ENCODE results near the gene BMF.

The BMF gene

DNA sequence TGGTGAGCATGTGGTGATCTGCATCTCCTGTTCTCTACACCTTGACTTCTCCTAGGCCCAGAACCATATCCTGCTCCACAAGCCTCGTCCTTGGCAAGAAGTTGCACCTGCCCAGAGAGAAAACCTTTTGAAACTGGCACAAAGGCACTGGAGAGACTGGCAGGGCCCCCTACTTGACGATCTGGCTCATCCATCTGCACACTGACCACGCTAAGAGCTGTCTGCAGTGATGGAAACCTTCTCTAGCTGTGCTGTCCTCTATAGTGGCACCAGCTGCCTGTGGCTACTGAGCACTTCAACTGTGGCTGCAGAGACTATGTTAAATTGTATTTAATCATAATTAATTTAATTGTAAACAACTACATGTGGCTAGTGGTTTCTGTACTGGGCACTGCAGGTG lies 43.5 kb downstream of the BMF start:
- no peak for DNase-seq (ENCODE audit: low read depth)

DNA sequence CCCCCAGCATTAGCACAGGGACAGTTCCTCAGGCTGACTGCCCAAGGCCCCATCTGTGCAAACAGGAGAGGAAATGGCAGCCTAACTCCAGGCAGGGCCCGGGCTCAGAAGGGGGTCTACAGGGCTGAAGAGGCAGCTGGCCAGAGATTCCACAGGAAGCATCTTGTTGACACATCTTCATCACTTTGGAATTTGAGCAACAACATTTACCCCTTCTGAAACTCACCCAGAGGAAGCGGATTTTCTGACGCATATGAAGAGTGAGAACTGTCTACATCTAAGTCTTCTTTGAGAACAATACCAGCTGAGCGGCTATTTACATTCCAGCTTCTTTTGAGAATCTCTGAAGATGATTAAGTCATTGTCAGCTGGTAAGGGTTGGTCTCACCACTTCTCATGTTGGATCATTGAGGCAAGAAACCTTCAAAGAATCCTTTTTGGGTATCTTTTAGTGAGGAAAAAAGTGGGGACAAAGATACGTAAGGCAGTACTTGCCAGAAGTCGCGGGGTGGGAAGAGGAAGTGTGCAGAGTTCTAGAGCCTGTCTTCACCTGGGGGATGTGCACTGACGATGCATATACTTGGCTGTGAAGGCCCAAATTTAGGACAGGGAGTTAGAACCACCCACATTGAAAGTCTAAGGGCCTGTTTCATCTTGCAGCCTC lies 44.3 kb downstream of the BMF start:
- DNase-seq (ENCODE audit: low read depth), result no peak

GRCh38 chr15:40063563-40064011 lies 45.1 kb downstream of the BMF start:
- DNase-seq (ENCODE audit: low read depth), result no peak

DNA sequence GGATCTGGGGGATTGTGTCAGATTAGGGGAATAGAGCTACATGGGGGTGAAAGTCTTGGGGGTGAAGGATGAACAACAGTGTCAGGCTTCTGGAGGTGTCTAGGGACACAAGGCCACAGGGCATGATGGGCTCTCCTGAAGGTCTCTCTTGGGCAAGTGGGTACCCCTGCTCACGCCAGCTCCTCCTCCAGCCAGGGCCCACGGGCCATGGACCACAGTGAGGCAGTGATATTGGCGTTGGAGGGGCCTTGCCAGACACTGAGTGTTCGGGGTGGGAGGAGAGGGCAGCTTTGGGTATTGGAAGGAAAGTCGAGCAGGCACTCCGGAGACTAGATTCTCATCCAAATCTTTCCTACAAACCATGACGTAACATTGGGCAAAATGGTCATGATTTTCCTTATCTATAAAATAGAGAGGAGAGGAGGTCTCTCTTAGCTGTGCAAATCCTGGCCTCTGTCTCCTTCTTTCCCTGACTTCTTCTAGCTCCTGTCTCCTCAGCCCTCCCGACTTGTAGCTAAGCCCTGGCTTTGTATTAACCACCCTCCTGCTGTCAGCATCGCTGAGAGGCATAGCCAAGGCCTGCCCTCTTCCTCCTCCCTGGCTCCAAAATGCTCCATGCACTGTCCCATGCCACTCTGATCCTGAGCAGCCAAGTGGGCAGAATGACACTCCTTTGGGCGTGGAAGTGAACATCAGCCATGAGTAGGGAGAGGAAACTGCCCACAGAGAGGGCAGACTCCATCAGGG lies 45.7 kb downstream of the BMF start:
- DNase-seq (ENCODE audit: low read depth), result no peak

GRCh38 chr15:40061212-40061901 lies 47.3 kb downstream of the BMF start:
- no peak for DNase-seq (ENCODE audit: low read depth)

DNA sequence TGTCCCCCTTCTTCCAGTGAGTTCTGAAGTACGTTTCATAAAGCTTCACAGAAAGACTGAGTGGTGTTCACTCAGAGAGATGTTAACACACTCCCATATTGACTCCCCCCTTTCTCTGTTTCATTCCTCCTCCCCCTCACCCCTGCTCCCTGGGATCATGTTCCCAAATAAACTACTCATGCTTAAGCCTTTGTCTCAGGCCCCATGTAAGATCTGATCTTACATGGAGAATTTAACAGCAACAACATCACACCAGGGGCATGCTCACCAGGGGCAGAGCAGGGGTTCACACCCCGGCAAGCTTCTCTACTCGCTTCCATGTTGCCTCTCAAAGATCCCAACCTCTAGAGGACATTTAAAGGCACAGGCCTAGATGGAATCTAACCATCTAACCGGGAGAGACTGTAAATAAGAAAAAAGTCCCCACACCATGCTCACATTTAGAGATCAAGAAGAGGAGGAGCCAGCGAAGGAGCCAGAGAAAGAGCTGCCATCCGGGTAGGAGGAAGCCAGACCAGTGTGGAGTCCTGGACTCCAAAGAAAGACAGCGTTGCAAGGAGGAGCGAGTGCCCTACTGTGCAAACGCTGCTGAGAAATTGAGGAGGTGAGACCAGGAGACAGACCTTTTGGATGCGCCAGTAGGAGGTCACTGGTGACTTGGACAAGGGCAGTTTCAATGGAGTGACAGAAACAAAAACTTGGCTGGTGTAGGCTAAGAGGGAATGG lies 48.3 kb downstream of the BMF start:
- DNase-seq (ENCODE audit: low read depth), result no peak

- DNase-seq (ENCODE audit: low read depth), result no peak
These were observed 48.9 kb downstream of the BMF start for GRCh38 chr15:40059821-40060220.

DNA sequence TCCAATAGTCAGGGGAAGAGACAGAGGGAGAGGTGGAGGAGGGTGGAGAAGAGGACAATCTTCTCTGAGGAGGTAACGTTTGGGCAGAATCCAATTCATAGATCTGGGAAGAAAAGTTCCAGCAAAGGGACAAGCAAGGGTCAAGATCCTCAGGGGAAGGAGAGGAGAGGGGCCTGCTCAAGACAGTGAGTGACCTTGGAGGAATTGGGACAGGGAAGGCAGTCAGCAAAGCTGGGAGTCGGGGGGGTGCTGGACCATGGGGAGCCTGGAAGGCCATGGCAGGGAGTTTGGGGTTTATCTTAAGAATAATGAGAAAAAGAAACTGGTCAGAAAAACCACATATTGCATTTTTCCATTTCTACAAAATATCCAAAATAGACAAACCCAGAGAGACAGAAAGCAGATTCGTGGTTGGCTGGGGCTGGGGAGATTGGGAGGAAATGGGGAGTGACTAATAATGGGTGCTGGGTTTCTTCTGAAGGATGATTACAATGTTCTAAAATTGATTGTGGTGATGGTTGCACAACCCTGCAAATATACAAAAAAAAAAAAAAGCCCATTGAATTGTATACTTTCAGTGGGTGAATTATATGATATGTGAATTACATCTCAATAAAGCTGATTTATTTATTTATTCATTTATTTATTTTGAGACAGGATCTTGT lies 50.1 kb downstream of the BMF start:
- DNase-seq (ENCODE audit: low read depth), result no peak

DNA sequence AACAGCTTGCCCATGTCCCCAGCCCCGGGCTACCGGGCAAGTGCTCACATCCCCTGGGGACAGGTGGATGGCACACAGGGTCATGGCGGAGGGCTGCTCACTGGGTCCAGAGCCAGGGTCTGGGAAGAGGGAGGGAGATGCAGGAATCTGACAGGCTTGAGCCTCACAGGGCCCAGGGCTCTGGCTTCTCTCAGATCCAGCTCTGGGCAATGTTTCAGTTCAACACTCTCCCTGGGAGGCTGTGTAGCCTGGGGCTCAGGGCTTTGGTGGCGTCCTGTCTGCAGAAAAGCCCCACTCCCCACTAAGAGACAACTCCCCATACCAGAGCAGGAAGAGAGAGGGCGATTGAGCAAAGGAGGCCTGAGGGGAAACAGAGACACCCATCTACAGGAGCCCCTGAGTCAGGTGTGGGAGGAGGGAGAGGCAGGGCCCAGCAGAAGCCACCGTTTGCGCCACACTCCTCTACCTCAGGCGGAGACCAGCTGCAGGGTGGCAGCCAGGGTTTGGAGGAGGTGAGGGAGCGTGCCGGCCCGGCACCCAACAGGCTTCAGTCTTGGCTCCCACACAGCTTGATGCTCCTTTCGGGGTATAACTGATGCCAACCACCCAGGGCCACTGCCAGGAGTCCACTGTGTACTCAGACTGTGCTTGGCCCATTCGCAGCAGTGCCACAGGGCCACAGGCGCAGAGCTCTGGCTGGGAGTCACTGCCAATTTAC lies 52.9 kb downstream of the BMF start:
- DNase-seq (ENCODE audit: low read depth), result no peak

DNA sequence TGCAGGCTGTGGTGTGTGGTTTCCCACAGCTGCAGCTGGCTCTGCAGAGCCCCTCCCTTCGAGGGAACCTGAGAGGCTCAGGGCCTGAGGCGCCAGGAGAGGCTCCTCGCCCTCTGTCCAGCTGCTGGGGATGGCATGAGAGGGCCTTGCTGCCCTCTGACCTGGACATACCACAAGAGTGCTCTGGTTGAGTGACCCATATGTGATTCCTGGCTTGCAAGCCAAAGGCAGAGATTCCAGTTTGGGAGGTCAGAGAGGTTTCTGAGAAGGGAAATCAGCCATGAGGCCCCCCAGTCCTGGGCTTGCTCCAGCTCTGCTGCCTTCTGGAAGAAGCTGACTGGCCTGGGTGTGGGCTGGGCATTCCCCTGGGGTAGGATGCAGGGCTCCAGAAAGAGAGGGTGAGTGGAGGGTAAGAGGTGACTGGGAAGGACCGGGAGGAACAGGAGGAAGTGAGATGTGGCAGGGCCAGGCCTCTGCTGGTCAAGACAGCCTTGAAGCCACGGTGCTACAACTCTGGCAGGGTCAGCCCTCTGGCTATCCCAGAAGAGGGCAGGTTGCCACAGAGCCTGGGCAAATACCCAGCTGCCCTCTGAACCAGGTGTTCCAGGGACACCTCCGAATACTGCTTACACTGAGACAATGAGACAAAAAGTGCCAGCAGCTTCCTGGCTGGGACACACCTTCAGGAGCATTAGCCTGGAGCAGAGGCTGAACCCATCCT lies 53.7 kb downstream of the BMF start:
- no peak for DNase-seq (ENCODE audit: low read depth)

GRCh38 chr15:40054605-40054854 lies 54.1 kb downstream of the BMF start:
- no peak for DNase-seq (ENCODE audit: low read depth)

GRCh38 chr15:40053831-40054604 lies 54.7 kb downstream of the BMF start:
- DNase-seq (ENCODE audit: low read depth), result no peak

DNA sequence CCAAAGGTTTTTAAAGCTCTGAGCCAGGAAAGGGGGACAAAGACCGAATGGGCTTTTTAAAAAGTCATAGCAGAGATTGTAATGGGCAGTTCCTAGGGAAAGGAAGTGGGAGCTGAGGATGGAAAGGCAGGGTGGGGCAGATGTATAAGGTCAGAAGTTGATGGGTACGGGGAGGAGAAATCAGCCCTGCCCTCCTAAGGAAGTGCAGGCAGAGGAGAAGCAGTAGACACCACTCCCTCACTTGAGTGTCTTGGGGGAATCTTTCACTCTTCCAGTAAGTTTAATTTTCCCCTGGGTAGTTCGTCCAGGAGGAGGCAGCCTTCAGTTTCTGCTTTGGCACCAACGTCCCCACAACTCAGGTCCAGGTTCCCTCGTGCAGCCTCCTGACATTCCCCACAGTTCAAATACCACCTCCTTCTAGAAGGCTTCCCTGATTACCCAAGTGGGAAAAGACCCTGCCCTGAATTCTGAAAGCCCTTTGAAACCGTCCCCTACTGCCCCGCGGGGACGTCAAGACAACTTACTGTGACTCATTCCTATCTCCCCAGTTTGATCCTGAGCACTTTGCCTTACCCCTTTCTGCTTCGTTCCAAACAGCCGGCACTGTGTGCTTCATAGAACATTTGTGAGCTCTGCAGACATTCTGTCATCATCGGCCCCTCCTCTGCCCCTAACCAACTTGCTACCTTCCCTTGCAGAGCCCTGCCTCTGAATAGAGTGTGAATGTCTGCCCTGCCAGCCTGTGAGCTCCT lies 55.4 kb downstream of the BMF start:
- DNase-seq (ENCODE audit: low read depth), result no peak

GRCh38 chr15:40052604-40053003 lies 56.1 kb downstream of the BMF start:
- DNase-seq (ENCODE audit: low read depth), result no peak

- DNase-seq (ENCODE audit: low read depth), result no peak
These were observed 56.9 kb downstream of the BMF start for GRCh38 chr15:40051616-40052415.

DNA sequence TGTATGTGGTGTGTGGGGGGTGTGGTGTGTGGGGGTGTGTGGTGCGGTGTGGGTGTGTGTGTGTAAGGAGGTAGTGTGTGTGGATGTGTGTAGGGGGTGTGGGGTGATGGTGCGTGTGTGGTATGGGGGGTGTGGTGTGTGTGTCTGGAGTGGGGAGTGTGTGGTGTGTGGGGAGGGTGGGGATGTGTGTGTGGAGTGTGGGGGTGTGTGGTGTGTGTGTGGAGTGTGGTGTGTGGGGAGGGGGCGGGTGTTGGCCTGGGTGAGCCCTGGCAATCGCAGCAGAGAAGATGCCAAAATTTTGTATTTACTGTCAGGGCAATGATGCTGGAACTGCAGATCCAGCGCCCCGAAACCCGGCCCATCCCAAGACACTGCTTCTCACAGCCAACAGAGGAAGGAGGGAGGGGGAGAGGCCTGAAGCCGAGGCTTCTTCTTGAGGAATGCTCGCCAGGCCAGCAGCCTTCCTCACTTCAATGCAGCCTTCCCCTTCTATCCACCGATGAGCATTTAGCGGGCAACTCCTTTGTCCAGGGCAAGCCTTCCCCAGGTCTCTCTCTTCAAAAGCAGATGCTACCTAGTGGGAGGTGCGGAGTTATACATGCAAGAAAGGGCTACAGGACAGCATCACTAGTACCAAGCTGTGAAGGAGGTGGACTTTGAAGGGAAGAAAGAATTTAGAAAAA lies 57.8 kb downstream of the BMF start:
- DNase-seq (ENCODE audit: low read depth), result no peak

DNA sequence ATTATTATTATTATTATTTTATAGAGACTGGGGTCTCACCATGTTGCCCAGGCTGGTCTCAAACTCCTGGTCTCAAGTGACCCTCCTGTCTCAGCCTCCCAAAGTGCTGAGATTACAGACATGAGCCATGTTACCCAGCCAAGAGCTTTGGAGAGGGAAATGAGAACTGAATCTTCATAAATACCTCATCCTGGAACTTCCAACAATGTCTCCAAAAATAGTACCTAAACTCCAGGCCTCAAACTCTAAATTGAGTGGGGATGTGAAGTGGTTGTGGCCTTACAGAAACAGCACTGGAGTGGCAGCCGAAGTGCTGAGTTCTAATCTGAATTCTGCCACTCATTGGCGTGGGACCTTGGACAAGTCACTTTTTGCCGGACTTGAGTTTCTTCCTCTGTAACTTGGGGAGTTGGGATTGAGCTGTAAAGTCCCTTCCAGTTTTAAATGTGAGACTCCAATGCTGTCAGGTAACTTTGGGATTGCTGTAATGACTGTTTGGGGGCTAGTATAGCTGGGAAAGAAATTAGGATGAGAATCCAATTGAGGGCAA lies 59.7 kb downstream of the BMF start:
- no peak for DNase-seq (ENCODE audit: low read depth)

Data from stimulated activated CD8-positive, alpha-beta memory T cell treated with anti-CD3 and anti-CD28 coated beads, Interleukin-12 subunit alpha, Interleukin-12 subunit beta, amount 100 ng/mL, for 1 hour (primary cell).